T-cell (primary cell): ENCODE data around the gene SNAP25. TPM values are rescaled to one million over a fixed set of nuclear protein-coding genes. Genes with fewer than 3 reads are reported as not detected.

ENCODE experiments used
- ATAC-seq, 4 experiments: fragments of 200-7000 bp in 3 of 4; fragments of 150-1000 bp in 1 of 4; cut with Tn5 transposase; replicated peaks in 1 of 4; 1 replicate in 3 of 4; 2 replicates in 1 of 4; pipeline ENCODE4 v1.10.0; 2021; ENCODE audit warnings: moderate library complexity in 3 of 4, mild to moderate bottlenecking in 2 of 4, moderate number of reproducible peaks in 1 of 4
- CTCF ChIA-PET, 2 donors: fragments of 300-600 bp; sonication (Branson Sonifier 250); formaldehyde crosslinking; loops; one replicate each; lab custom pipeline; 2022; ENCODE audit warnings: antibody characterized with exemption in 2 of 2; lab: Charles Lee
- POLR2A ChIA-PET, 2 donors: fragments of 300-600 bp; sonication (Branson Sonifier 250); formaldehyde crosslinking; loops; one replicate each; lab custom pipeline; 2022; ENCODE audit warnings: antibody characterized with exemption in 2 of 2; lab: Charles Lee
- DNase-seq, 35 experiments: peaks; one replicate each; pipeline versions ENCODE4 v3.0.0 to v3.0.0-alpha.2; 2013 to 2023
- H3K27ac ChIP-seq: one replicate; pipeline ENCODE4 v1.5.1; 2013; ENCODE audit warnings: low read length
- H3K27me3 ChIP-seq, 2 experiments: replicated peaks in 1 of 2; 1 replicate in 1 of 2; 2 replicates in 1 of 2; pipeline versions ENCODE4 v1.6.1 to v1.7.0; 2013; ENCODE audit warnings: low read length in 1 of 2, mixed read lengths in 1 of 2; ENCODE audit not compliant: control insufficient read depth in 2 of 2, insufficient read depth in 2 of 2; ENCODE audit errors: extremely low read depth in 1 of 2
- H3K36me3 ChIP-seq, 2 donors: 1 replicate in 1 of 2; 2 replicates in 1 of 2; pipeline versions ENCODE4 v1.6.1 to v1.7.0; 2013; ENCODE audit warnings: low read length in 1 of 2; ENCODE audit not compliant: control insufficient read depth in 2 of 2, insufficient read depth in 1 of 2; ENCODE audit errors: extremely low read depth in 1 of 2
- H3K4me1 ChIP-seq, 2 experiments: 1 replicate in 1 of 2; 2 replicates in 1 of 2; pipeline versions ENCODE4 v1.6.1 to v1.7.0; 2013; ENCODE audit warnings: low read length in 2 of 2, mixed read lengths in 1 of 2; ENCODE audit not compliant: insufficient read depth in 2 of 2, control insufficient read depth in 1 of 2; ENCODE audit errors: extremely low read depth in 1 of 2
- H3K4me3 ChIP-seq, 2 donors: 1 replicate in 1 of 2; 2 replicates in 1 of 2; pipeline versions ENCODE4 v1.5.1 to v1.7.0; 2013; ENCODE audit warnings: mild to moderate bottlenecking in 2 of 2, low read length in 1 of 2, moderate library complexity in 1 of 2; ENCODE audit not compliant: control insufficient read depth in 1 of 2; ENCODE audit errors: extremely low read depth in 1 of 2
- H3K9me3 ChIP-seq: 2 replicates; pipeline ENCODE4 v1.7.0; 2013
- H3K27ac Mint-ChIP-seq, 2 donors: one replicate each; pipeline ENCODE4 v1.8.0; 2020 to 2021; ENCODE audit warnings: mild to moderate bottlenecking in 2 of 2, mixed read lengths in 2 of 2
- H3K27me3 Mint-ChIP-seq, 2 donors: one replicate each; pipeline ENCODE4 v1.8.0; 2021 to 2022; ENCODE audit warnings: mixed read lengths in 2 of 2
- H3K36me3 Mint-ChIP-seq: one replicate; pipeline ENCODE4 v1.8.0; 2021; ENCODE audit warnings: mixed read lengths
- H3K4me1 Mint-ChIP-seq, 3 donors: one replicate each; pipeline ENCODE4 v1.8.0; 2020 to 2022; ENCODE audit warnings: mixed read lengths in 3 of 3, mild to moderate bottlenecking in 1 of 3
- H3K4me3 Mint-ChIP-seq, 3 donors: one replicate each; pipeline ENCODE4 v1.8.0; 2020 to 2022; ENCODE audit warnings: mild to moderate bottlenecking in 3 of 3, mixed read lengths in 3 of 3, moderate library complexity in 3 of 3
- H3K9me3 Mint-ChIP-seq, 3 donors: one replicate each; pipeline ENCODE4 v1.8.0; 2020 to 2022; ENCODE audit warnings: mixed read lengths in 3 of 3
- WGBS: methylation state at CpG from one replicate; pipeline ENCODE4 v1.1.5; 2013; ENCODE audit warnings: missing lambda C conversion rate; ENCODE audit not compliant: insufficient coverage; 5-methylcytosine and 5-hydroxymethylcytosine counted together
- total RNA-seq, 35 experiments: library from RNA in 6 of 35; stranded (reverse) in 6 of 35; fragments of 120-200 nt in 1 of 35; gene quantifications; one replicate each; pipeline versions ENCODE4 v1.2.1 to v1.2.4 and lab custom pipeline; 2013 to 2026

Gene SNAP25
- total RNA-seq, 5 donors from 2014 or later (not counting 1 experiment from before 2014, with no cell fraction given), result 0.18 TPM; not detected in 4

DNA sequence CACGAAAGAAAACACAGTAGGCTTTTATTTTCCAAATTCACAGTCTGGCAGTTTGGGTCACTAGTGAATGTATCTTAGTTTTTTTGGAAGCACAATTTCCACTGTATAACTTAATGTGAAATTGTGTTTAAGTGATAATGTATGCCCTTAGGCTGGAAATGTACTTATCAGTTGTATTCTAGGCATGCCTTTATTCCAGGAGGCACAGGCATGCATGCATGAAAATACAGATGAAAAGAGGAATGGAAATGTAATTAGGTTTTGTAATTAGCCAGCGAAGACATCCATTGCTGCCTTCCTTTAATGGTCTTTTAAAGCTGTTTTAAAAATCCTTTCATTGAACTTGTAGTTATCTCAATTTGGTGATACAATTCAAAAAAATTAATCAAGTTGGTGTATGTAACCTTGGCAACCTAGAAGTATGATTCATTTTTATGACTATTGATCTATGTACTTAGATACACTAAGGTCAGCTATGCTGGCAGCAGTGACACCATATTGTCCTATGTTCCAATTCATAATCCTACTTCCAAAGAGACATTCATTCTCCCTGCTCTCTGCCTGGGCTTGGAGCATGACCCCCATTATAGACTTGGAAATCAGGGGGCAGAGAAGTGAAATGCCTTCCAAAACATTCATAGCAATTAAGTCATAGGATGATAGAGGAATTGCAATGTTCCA is 73.1 kb downstream of the SNAP25 start:
- Histone ChIP-seq H3K4me3 (no peak overlapping the region), H3K27ac (no peak overlapping the region), H3K4me1 (no peaks in the 10 kb centered on the region), H3K9me3 (no peaks in the 10 kb centered on the region), H3K27me3 (no peaks in the 10 kb centered on the region), H3K36me3 (no peaks in the 10 kb centered on the region)
- Mint-ChIP-seq H3K36me3 (no peaks in the 10 kb centered on the region), H3K27ac (no peak overlapping the region), H3K4me3 (no peak overlapping the region), H3K9me3 (no peaks in the 10 kb centered on the region), H3K4me1 (no peaks in the 10 kb centered on the region), H3K27me3 (peaks cover 4 to 7% of the 10 kb centered on the region in 2 donors)
- ATAC-seq (no peak), DNase-seq (no peak)
- ChIA-PET POLR2A (no interaction called here), CTCF (no interaction called here)
- no CpG with 5 or more reads among the region's 2 CpGs for WGBS

- H3K4me3 ChIP-seq, result no peak overlapping the region
- H3K4me1 ChIP-seq, result no peaks in the 10 kb centered on the region
- no peaks in the 10 kb centered on the region for H3K36me3 Mint-ChIP-seq
- H3K9me3 ChIP-seq, result no peaks in the 10 kb centered on the region
- H3K27ac Mint-ChIP-seq, result no peak overlapping the region
- no peak for ATAC-seq
- no peak for DNase-seq
- WGBS, result no CpG with 5 or more reads among the region's 1 CpG
- H3K27me3 ChIP-seq, result no peaks in the 10 kb centered on the region
- CTCF ChIA-PET, result interaction anchor here in 1 of 2 donors (0.6 kb wide), 1 partner anchor 1538 kb away, joined by 5 read pairs; no protein-coding TSS in a partner anchor
- H3K4me1 Mint-ChIP-seq, result no peaks in the 10 kb centered on the region
- peaks cover 3 to 7% of the 10 kb centered on the region in 2 donors for H3K27me3 Mint-ChIP-seq
- H3K4me3 Mint-ChIP-seq, result no peak overlapping the region
- H3K36me3 ChIP-seq, result no peaks in the 10 kb centered on the region
- POLR2A ChIA-PET, result no interaction called here
- no peak overlapping the region for H3K27ac ChIP-seq
- H3K9me3 Mint-ChIP-seq, result no peaks in the 10 kb centered on the region
Measured at GRCh38 chr20:10297223-10297622, 78.6 kb downstream of the SNAP25 start.

DNA sequence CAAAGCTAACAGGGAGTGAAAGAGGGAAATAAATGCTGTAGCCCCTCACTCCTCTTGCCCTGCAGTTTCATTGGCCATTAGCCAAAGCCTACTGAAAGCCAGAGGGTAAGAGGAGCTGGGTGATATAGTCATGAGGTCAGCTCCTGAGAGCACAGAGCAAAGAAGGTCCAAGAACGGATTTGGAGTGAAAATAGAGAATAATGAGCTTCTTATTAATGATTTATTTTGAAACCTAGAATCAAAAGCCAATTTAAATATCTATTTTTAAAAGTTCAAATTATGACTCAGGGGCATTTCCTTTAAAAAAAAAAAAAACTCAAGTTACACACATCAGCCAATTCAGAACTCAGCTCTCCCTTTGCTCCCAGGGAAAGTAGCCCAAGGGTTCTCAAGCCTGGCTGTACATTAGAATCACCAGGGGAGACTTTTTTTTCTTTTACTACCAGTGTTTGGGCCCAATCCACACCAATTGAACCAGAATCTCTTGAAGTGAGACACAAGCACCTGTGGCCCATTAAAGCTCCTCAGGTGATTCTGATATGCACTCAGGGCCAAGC is 79.1 kb downstream of the SNAP25 start:
- Mint-ChIP-seq H3K4me1 (no peaks in the 10 kb centered on the region), H3K36me3 (no peaks in the 10 kb centered on the region), H3K9me3 (no peaks in the 10 kb centered on the region), H3K4me3 (no peak overlapping the region), H3K27me3 (peaks cover 3% of the 10 kb centered on the region in 2 donors), H3K27ac (no peak overlapping the region)
- no peak overlapping the region for H3K4me3 ChIP-seq
- H3K4me1 ChIP-seq, result no peaks in the 10 kb centered on the region
- POLR2A ChIA-PET, result no interaction called here
- H3K27me3 ChIP-seq, result no peaks in the 10 kb centered on the region
- CTCF ChIA-PET, result interaction anchor here in 1 of 2 donors (0.6 kb wide), 1 partner anchor 1538 kb away, joined by 5 read pairs; no protein-coding TSS in a partner anchor
- H3K9me3 ChIP-seq, result no peaks in the 10 kb centered on the region
- no peak overlapping the region for H3K27ac ChIP-seq
- no peaks in the 10 kb centered on the region for H3K36me3 ChIP-seq
- no CpG with 5 or more reads among the region's 1 CpG for WGBS
- DNase-seq, result no peak
- no peak for ATAC-seq

- H3K27me3 Mint-ChIP-seq, result peaks cover 0 to 2% of the 10 kb centered on the region in 2 donors
- no peak overlapping the region for H3K27ac Mint-ChIP-seq
- H3K27ac ChIP-seq, result no peak overlapping the region
- no peaks in the 10 kb centered on the region for H3K9me3 ChIP-seq
- WGBS, result 20% methylated on average over 1 of the region's 5 CpGs
- H3K36me3 Mint-ChIP-seq, result no peaks in the 10 kb centered on the region
- no peaks in the 10 kb centered on the region for H3K9me3 Mint-ChIP-seq
- H3K4me1 Mint-ChIP-seq, result peaks cover 0 to 2% (median 0%) of the 10 kb centered on the region in 3 donors
- H3K4me3 ChIP-seq, result no peak overlapping the region
- ChIA-PET CTCF (no interaction called here), POLR2A (no interaction called here)
- ATAC-seq, result no peak
- peaks cover 0 to 4% of the 10 kb centered on the region in 2 experiments for H3K4me1 ChIP-seq
- no peak for DNase-seq
- H3K27me3 ChIP-seq, result no peaks in the 10 kb centered on the region
- no peaks in the 10 kb centered on the region for H3K36me3 ChIP-seq
- H3K4me3 Mint-ChIP-seq, result no peak overlapping the region
Measured at GRCh38 chr20:10300582-10301446, 82.2 kb downstream of the SNAP25 start.

GRCh38 chr20:10303852-10304251 is 85.2 kb downstream of the SNAP25 start:
- Histone ChIP-seq H3K4me3 (no peak overlapping the region), H3K27ac (no peak overlapping the region), H3K4me1 (peaks cover 9 to 10% of the 10 kb centered on the region in 2 experiments), H3K36me3 (no peaks in the 10 kb centered on the region), H3K27me3 (no peaks in the 10 kb centered on the region), H3K9me3 (no peaks in the 10 kb centered on the region)
- Mint-ChIP-seq H3K4me1 (peaks cover 7 to 22% (median 13%) of the 10 kb centered on the region in 3 donors), H3K4me3 (no peak overlapping the region), H3K27me3 (peaks cover 8 to 10% of the 10 kb centered on the region in 2 donors), H3K36me3 (no peaks in the 10 kb centered on the region), H3K9me3 (no peaks in the 10 kb centered on the region), H3K27ac (no peak overlapping the region)
- WGBS, result 100% methylated on average over 1 of the region's 3 CpGs
- POLR2A ChIA-PET, result no interaction called here
- DNase-seq, result no peak
- CTCF ChIA-PET, result no interaction called here
- no peak for ATAC-seq

DNA sequence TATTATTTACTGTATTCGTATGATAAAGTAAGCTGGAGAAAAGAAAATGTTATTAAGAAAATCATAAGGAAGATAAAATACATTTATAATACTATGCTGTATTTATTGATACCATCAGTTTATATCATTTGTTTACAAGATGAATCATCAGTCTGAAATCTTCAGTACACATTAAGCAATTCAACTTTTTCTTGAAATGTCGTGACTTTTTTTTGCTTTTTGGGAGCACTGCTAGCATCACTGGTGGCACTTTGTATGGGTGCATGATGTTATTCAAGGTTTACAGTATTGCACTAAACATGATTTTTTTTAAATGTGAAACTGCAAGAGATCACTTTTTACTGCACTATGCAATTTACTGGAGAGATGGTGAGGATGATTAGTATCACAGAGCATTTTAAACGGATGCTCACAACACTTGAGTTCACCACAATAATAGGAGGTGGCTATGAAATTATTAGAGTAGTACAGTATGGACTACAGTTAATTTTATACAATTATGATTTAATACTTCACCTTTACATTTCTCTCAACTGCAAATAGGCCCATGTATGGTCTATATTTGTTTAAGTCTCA is 85.9 kb downstream of the SNAP25 start:
- Mint-ChIP-seq H3K27me3 (peaks cover 8 to 12% of the 10 kb centered on the region in 2 donors), H3K4me3 (no peak overlapping the region), H3K9me3 (no peaks in the 10 kb centered on the region), H3K27ac (no peak overlapping the region), H3K36me3 (no peaks in the 10 kb centered on the region), H3K4me1 (peaks cover 7 to 22% (median 13%) of the 10 kb centered on the region in 3 donors)
- Histone ChIP-seq H3K4me1 (peaks cover 9 to 10% of the 10 kb centered on the region in 2 experiments), H3K27me3 (no peaks in the 10 kb centered on the region), H3K9me3 (no peaks in the 10 kb centered on the region), H3K36me3 (no peaks in the 10 kb centered on the region), H3K4me3 (no peak overlapping the region), H3K27ac (no peak overlapping the region)
- WGBS, result no CpG with 5 or more reads among the region's 3 CpGs
- DNase-seq (no peak), ATAC-seq (no peak)
- POLR2A ChIA-PET, result no interaction called here
- CTCF ChIA-PET, result no interaction called here
